ENCODE results near the gene SPO11.

The SPO11 gene

DNA sequence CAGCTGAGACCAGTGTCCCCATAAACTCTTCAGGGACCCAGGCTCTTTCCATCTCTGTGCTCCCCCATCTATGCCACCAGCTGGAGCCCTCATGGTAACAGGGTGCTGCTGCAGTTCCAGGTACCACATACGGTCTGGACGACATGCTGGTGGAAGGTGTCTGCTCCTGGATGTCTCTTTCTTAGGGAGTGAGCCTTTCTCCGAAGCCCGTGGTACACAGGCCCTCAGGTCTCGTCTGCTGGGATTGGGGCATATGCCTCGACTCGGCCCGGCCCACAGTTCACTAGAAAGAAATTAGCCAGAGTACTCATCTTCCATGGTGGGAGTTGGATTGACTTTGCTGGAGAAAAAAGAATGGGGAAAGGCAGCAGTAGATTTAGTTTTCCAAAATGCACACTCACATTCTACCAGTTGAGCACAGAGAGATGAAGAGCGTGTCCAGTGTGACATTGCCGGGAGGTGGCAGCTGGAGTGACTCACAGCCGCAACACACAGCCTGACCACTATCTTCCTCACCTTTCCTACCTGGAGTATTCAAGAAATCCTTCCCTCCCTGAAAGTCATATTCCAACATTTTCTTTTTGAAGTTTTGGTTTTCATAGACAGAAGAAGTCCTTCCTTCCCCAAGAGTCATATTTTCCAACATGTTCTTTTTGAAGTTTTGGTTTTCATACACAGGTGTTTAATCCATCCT, 18.6 kb upstream of the SPO11 start:
- DNase-seq (ENCODE audit: low read depth), result no peak

DNA sequence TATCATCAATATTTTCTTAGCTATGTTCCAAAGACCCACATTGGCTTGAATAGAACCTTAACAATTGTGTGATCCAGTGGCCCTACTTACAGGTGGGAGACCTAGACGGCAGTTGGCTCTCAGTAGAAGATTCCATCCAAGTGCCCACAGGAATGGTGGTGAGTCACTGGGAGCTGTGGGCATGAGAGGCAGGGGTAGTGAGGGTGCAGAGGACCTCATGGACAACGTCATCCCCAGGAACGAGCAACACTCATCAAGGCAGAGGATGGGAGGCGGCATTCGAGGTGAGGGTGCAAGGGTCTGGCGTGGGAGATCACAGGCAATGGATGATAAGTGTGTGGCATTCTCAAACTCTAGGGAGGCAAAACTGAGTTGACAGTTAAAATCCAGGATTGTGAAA, 17.5 kb upstream of the SPO11 start:
- no peak for DNase-seq (ENCODE audit: low read depth)

DNA sequence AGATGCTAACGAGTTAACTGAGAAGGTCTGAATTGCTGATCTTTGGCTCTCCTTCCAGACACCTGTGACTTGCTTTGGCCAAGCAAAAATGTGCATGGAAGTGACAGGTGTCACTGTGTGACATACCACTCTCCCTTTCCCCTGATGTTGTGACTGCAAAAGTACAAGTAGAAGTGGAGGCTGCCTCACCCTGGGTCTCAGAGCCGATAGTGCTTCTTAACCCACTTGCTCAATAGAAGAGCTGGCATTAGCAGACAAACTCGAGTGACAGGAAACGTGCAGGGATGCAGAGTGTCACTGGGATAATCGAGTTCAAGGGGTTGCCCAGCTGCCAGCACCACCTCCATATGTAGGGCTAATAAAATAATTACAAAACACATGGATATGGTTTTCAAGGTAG, 16.4 kb upstream of the SPO11 start:
- no peak for DNase-seq (ENCODE audit: low read depth)

DNA sequence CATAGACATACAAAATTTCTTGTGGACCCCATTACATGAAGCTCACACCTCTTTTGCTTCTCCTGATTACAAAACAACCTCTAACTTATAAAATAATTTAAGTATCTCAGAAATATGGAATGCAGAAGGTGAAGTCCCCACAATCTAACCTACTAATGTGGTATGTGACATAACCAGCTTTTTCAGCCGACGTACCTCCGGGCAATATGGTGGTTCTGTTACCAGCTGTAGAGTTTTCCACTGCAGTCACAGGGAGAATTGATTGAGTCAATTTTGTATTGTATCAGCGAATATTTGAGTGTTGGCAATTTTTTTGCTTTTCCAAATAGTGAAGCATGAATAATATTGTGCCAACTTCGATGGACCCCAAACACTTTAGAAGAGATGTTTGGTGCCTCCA, 15.7 kb upstream of the SPO11 start:
- DNase-seq (ENCODE audit: low read depth), result no peak

DNA sequence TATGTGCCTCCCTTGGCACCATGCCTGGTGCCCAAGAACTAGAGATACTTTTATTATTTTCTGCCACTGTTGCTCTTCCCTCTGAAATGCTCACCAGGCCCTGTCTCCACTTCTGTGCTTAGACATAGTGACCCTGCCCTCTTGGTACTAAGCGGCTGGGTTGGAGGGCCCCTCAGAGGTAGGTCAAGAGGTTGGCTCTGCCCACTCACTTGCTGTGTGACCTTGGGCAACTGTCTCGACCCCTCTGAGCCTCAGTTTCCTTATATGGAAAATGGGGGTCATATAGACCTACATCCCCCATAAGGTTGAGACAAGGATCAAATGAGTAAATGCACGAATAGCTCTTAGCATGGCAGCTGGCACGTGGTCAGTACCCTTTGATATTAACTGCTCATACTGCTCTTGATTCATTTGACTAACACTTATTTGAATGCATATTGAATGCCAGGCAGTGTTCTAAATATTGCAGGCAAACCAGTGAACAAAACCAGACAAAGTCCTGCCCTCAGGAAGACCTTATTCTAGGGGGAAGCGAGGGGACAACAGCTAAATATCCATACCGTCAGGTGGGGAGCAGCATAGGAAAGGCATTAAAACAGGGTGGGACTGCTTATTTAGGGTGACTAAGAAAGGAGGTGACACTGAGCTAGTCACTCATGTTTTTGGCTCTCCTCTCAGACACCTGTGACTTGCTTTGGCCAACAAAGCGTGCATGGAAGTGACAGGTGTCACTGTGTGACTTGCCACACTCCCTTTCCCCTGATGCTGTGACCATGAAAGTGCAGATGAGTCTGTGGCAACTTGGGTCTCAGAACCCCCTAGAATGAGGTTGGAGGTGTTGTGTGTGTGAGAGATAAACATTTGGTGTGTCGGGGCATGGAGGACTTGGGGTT, 14.3 kb upstream of the SPO11 start:
- no peak for DNase-seq (ENCODE audit: low read depth)

DNA sequence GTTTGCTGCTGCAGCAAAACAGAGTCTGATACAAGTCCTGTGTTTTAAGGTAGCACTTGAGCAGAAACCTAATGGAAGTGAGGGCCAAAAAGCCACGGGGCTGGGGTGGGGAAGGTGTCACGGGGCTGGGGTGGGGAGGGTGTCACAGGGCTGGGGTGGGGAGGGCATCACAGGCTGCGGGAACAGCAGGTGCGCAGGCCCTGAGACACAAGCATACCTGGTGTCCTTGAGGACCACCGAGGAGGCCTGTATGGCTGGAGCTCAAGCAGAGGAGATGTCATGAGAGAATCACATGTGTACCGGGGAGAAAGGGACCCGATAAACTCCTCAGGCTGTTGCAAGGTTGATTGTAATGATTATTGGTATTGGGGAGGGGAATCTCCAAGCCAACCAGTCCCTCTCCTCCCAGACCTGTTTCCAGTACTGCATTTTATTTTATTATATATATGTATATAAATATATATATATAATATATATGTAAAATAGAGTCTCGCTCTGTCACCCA, 13.6 kb upstream of the SPO11 start:
- DNase-seq (ENCODE audit: low read depth), result no peak

DNA sequence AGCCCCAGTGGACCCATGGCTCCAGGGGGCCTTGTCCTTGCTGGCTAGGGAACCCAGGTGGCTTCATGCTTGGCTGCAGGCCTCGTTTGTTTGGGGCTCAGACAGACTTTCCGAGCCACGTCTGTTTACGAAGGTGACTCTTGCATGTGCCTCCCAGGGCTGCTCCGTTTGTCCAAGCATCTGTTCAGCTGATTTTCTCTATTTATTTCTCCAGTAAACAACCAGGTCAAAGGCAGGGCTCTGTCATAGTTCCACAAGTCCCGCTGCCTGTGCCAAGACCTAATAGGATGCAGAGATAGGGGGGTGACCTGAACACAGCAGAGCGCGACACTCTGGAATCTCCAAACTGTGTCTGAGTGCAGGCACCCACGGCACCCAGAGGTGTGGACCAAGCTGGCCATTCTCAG, 12.8 kb upstream of the SPO11 start:
- DNase-seq (ENCODE audit: low read depth), result no peak

DNA sequence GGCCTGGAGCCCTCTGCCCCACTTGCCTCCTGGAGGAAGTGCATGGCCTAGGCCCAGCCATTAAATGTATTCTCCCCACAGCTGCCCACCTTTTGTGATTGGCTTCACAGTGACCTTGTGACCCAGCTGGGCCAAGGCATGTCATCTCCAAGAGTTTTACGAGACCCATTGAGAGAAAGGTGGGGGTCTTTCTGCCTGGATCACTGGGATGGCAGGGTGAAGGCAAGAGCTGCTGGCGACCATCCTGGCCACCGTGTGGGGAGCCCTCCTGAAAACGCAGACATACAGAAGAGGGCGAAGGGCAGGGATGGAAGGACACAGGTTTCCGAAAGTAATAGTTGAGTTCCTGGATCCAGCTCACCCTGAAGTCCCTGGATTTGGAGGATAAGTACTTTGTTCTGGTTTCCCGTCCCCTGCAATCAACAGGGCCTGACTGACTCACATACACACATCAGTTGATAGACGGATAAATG, 12.3 kb upstream of the SPO11 start:
- no peak for DNase-seq (ENCODE audit: low read depth)

DNA sequence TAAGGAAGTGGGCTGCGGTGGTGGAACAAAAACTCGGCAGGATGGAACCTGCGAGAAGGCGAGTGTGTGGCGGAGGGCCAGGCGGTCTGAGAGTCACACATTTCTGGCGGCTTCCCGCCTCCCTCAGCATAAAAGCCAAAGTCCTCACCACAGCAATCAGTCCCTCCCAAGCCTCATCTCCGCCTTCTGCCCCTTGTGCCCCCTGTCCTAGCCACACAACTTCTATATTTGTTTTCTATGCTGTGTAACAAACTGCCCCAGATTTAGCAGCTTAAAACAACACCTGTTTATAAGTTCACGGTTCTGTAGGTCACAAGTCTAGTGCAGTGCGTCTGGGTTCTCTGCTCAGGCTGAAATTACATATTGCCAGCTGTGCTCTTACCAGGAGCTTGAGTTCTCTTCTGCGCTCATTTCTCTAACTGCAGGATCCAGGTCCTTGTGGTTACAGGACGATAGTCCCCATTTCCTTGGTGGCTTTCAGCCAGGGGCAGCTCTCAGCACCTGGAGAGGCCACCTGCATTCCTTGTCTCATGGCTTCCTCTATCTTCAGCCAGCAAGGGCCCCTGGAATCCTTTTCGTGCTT, 11.7 kb upstream of the SPO11 start:
- DNase-seq (ENCODE audit: low read depth), result no peak

DNA sequence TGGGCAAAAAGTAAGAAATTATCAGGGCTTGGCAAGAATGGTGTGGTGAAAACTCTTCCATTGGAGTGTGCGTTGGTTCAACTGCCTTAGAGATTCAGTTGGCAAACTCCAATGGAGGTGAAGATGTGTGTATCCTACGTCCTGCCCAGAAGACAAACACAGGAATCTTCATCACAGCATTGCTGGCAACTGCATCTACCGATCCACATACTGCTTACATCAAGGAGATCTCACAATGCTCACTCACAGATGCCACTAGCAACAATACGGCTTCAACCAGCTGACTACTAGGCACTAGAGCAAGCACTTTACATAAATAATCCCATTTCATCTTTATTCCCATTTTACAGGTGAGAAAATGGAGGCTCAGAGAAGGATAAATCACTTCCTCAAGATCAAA, 10.0 kb upstream of the SPO11 start:
- DNase-seq (ENCODE audit: low read depth), result no peak

DNA sequence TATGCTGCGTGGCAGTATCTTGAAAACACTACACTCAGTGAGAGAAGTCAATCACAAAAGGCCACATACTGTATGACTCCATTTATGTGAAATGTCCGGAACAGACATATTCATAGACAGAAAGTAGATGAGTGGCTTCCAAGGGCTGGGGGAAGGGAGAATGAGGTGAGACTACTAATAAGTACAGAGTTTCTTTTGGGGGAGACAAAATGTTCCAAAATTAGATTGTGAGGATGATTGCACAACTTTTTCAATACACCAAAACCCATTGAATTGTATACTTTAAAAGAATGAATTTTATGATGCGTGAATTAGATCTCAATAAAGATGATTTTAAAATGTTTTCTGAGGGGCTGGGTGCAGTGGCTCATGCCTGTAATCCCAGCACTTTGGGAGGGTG, 9.2 kb upstream of the SPO11 start:
- no peak for DNase-seq (ENCODE audit: low read depth)

DNA sequence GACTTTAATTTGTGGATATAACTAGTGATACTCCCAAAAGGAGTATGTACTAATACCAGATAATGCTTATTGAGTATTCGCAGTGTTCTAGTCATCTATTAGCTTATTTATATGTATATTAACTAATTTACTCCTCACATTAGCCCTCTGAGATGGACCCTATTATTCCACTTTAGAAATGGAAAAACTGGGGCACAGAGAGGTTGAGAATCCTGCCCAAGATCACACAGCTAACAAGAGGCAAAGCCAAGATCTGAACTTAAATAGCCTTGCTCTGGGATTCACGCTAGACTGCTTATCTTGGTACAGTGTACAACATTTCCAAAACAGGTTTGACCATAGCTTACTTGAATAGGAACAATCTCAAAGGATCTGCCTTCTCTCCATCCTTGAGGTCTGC, 8.5 kb upstream of the SPO11 start:
- no peak for DNase-seq (ENCODE audit: low read depth)

DNA sequence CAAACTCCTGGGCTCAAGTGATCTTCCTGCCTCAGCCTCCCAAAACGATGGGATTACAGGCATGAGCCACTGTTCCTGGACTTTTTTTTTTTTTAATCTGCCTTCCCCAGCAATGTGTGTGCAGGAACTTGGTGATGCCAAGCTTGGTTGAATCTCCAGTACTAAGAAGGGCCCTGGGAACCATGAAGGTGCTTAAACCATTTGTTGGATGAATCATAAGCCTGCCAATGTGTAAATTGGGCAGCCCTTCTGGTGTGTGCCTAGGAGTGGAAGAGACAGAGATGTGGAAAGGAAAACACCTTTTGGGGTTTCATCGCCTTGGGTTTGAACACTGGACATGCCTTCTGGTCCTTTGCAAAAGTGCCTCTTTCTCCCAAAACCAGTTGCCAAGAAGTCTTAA, 7.1 kb upstream of the SPO11 start:
- DNase-seq (ENCODE audit: low read depth), result no peak

DNA sequence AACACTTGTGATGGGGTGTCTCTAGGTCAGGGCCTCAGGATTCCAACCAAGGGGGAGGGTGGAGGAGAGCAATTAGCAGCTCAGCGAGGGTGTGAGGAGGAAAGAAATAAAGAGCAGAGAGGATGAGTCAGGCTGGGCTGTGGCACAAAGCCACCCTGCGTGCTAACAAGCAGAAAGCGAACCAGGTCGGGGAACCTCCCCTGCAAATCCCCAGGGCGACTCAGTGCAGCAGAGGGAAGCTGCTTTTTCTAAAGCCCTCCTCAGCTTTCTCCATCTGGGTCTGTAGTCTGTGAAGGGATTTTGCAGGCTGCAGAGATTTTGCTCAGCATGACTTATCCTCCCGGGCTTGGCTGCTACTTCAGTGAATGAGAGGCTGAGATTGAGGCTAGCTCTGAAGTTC, 6.6 kb upstream of the SPO11 start:
- no peak for DNase-seq (ENCODE audit: low read depth)

DNA sequence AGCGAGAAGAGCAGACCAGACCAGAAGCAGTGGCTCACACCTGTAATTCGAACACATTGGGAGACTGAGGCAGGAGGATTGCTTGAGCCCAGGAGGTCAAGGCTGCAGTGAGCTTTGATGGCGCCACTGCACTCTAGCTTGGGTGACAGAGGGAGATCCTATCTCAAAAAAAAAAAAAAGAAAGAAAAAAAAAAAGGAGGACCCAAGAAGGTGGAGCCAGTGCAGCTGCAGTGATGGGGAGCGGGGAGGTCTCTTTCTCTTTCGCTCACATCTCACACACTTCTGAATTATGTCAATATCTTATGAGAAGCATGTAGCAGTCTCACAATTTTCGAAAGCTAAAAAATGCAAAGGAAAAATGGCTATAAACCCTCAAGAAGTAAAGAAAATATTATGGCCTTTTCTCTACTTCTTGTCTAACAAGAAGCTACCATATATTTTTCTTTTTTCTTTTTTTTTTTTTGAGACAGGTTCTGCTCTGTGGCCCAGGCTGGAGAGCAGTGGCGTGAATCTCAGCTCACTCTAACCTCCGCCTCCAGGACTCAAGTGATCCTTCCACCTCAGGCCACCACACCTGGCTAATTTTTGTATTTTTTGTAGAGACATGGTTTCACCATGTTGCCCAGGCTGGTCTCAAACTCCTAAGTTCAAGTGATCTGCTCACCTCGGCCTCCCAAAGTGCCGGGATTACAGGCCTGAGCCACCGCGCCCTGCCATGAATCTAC, 3.8 kb upstream of the SPO11 start:
- no peak for DNase-seq (ENCODE audit: low read depth)

DNA sequence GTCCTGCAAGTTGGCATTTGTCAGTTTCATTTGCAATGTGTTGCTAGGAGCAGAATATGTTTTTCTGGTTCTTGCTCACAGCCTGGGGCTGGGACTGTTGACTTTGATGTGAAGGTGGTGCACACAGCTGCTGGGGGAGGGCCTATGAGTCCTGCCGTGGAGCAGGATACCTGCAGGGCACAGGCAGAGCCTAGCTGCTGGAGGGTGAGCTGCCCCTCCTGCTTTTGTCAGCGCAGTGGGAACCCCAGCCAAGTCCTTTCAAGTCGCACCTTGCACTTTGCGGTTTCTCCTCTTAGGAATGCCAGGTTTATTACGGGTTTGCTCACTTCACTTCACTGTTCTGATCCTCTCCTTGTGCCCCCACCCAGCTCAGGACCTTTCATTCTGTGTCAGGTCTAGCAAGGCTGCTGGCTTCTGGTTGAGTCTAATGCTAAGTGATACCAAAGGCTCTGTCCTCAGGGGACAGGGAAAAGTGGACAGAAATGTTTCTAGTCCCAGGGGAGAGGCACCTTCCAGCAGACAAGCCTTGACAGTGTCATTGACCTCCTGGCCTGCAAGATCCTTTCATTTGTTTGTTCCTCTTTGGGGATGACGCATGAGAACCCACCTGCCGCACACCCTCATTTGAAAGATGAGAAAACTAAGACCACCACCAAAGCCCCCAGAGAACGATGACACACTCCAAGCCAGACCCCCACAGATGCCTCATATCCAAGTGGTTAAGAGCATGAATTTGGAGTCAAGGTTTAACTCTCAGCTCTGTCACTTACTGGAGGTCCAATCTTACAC, 2.7 kb upstream of the SPO11 start:
- no peak for DNase-seq (ENCODE audit: low read depth)

DNA sequence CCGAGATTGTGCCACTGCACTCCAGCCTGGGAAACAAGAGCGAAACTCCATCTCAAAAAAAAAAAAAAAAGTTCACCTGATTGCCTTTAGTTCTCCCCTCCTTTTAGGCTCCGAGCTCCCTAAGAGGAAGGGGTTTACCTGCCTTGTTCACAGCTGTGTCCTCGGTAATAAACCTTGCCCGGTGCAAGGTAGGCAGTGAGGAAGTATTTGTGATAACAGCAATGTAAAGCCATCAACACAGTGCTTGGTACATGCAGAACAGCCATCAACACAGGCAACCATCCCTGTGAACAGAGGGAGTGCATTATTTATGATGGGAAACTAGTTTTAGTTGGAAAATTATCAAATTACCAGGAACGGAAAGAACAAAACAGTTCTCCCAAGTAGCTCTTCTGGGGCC, 1.8 kb upstream of the SPO11 start:
- no peak for DNase-seq (ENCODE audit: low read depth)

DNA sequence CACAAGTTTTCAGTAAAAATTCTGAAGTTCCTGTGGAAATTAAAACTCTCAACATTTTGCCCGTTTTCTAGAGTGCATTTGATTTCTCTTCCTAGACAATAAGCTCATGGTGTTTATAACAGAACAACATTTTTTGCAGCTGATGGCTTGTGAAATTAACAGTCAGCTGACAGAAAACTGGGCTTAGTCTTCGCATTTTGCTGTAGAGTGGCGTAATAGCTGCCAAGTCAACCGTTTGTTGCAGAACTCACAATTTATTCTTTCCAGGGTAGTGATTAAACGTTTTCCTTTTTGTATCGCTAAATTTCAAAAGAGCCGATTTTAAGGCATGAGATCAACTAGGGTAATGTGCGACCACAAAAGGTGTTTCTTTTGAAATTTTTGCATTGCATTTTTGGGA, 1.4 kb downstream of the SPO11 start:
- no peak for DNase-seq (ENCODE audit: low read depth)

DNA sequence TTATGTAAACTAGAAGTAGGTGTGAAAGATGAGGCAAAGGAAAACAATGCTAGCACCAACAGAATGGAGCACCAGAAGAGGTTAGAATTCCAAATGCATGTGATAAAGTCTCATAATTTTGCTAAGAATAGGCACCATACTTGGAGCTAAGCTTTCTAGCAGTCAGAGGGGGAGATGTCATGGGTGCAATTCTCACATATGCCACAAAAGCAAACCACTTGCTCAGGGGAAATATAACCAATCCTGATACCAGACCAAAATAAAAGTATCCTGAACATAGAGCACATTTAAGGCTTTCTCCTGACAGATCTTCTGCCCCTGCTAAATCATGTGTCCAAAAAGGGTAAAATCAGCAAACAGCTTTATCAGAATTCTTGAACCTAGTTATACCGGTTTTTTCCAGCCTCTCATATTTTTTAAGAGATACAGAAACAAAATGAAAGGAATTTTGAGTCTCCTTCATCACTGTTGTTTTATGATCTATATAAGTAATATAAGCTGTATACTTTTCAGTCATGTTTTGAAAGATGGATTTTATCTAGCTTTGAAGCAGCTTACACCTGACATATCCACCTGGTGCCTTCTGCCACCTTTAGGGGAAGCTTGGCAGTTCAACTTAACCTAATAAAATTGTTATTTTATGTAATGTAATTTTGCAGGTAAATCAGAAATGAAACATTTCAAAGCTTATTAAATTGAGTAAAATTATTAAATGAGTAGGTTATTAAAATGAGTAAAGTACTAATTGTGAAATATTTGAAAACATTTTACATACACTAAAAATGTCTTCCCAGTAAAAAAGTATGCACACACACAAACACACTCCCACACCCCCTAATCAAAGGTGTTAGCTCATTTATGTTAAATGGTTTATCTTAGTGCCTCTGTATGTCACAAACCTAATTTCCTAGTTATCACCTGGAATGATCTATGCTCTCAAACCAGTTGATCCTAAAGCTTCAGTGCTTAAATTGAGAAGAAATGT, 2.8 kb downstream of the SPO11 start:
- DNase-seq (ENCODE audit: low read depth), result no peak

DNA sequence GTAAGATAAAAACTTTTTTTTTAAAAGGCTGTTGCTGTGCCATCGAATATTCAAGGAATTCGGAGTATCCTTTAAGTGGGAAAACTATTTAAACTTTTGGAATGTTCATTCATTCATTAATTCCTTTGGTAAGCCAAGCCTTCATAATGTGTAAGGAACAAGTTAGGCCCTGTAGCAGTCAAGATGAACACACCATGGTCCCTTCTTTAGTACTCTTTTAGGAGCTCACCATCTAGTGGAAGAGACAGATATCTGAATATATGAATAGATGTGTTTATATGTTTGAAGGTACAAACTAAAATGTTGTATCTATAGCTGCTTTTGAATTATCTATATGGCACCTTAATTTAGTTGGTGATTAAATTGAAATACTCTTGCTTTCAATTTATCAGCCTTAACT, 5.8 kb downstream of the SPO11 start:
- no peak for DNase-seq (ENCODE audit: low read depth)
